NT2/D1 (cell line): ENCODE measurements around the gene DENND6A.

Experiments
- DNase-seq: peaks from one replicate; pipeline ENCODE4 v3.0.0-alpha.2; 2011; ENCODE audit warnings: low read depth, low spot score
- H3K27me3 ChIP-seq: 2 replicates; pipeline ENCODE4 v1.6.0; 2011; ENCODE audit warnings: mild to moderate bottlenecking; ENCODE audit not compliant: insufficient read length, insufficient read depth
- H3K36me3 ChIP-seq: 2 replicates; pipeline ENCODE4 v1.6.1; 2011; ENCODE audit warnings: mild to moderate bottlenecking, low read length, mixed read lengths; ENCODE audit not compliant: insufficient read depth, insufficient read length
- H3K4me1 ChIP-seq: 2 replicates; pipeline ENCODE4 v1.5.1; 2011; ENCODE audit not compliant: insufficient read depth, insufficient read length
- H3K4me3 ChIP-seq: 2 replicates; pipeline ENCODE4 v1.5.1; 2011; ENCODE audit warnings: low read depth; ENCODE audit not compliant: insufficient read length
- H3K9ac ChIP-seq: 2 replicates; pipeline ENCODE4 v1.6.0; 2011; ENCODE audit warnings: low read depth; ENCODE audit not compliant: insufficient read length
- H3K9me3 ChIP-seq: 2 replicates; pipeline ENCODE4 v1.5.1; 2011; ENCODE audit warnings: mild to moderate bottlenecking, low read length; ENCODE audit not compliant: insufficient read depth
- SUZ12 ChIP-seq: IDR thresholded peaks from 2 replicates; pipeline ENCODE4 v1.6.1; 2011; ENCODE audit not compliant: insufficient read length, insufficient read depth; ENCODE audit errors: extremely low read depth
- YY1 ChIP-seq: IDR thresholded peaks from 2 replicates; pipeline ENCODE4 v1.6.1; 2011; ENCODE audit not compliant: insufficient read length, insufficient read depth
- ZNF274 ChIP-seq: IDR thresholded peaks from 2 replicates; pipeline ENCODE4 v1.6.1; 2011; ENCODE audit warnings: mild to moderate bottlenecking, low read depth, low read length

The DENND6A gene

DNA sequence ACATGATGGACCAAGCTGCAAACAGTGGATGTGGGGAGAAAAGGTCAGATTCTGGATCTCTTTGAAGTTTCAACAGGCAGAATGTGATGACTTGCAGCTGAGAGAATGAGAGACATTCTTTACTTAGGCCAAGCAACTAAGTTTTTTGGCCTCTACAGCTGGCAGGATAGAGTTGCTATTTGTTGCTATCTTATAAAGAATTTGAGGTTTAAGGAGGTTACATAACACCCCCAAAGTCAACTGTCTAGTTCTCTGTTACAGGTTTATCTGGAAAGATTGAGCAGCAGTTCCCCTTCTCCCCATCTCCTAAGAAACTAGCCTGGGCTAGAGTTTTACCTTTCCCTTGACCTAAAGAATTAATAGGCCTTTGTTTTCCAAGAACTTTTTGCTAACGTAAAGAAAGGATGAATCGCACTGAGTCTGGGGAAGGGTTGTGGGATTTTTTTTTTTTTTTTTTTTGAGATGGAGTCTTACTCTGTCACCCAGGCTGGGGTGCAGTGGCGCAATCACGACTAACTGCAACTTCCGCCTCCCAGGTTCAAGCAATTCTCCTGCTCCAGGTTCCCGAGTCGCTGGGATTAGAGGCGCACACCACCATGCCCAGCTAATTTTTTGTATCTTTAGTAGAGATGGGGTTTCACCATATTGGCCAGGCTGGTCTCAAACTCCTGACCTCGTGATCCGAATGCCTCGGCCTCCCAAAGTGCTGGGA, 36.6 kb upstream of the DENND6A start:
- DNase-seq, result no peak
- Histone ChIP-seq H3K9ac (no peak overlapping the region), H3K27me3 (no peaks in the 10 kb centered on the region), H3K36me3 (no peaks in the 10 kb centered on the region), H3K4me1 (no peaks in the 10 kb centered on the region), H3K9me3 (no peaks in the 10 kb centered on the region), H3K4me3 (no peak overlapping the region)
- no peak for TF ChIP-seq SUZ12
- TF ChIP-seq YY1, result no peak
- TF ChIP-seq ZNF274, result no peak

DNA sequence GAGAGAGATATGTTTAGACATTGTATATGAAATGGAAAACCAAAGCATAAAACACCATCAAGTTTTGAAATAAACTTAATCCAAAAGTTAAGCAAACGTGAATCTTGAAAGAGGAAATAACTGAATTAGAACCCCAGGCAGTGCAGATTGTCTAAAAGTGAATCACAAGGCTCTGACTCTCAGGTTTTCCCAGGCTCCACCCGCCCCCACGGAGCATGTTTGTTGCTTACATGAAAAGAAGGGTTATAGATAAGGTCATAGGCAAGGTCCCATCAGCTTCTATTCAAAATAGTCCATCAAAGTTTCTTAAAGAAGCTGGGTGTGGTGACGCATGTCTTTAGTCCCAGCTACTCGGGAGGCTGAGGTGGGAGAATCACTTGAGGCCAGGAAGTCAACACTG, 34.2 kb upstream of the DENND6A start:
- TF ChIP-seq ZNF274 (no peak), SUZ12 (no peak), YY1 (no peak)
- no peak overlapping the region for H3K4me3 ChIP-seq
- H3K9ac ChIP-seq, result no peak overlapping the region
- no peak for DNase-seq
- H3K36me3 ChIP-seq, result no peaks in the 10 kb centered on the region
- H3K4me1 ChIP-seq, result no peaks in the 10 kb centered on the region
- no peaks in the 10 kb centered on the region for H3K27me3 ChIP-seq
- no peaks in the 10 kb centered on the region for H3K9me3 ChIP-seq

DNA sequence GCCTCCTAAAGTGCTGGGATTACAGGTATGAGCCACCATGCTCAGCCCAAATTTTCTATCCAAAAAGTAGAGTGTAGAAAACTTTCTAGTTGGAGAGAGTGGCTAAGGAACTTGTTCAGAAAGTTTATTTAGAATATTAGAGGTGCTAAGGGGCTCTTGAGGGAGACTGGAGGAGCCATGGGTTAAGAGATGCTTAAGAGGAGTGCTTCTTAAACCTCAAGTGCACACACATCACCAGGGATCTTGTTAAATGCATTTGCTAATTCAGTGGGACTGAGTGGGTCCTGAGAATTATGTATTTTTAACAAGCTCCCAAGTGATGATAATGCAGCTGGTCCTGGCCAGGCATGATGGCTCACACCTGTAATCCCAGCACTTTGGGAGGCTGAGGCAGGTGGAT, 33.5 kb upstream of the DENND6A start:
- no peak overlapping the region for H3K4me3 ChIP-seq
- TF ChIP-seq YY1, result no peak
- TF ChIP-seq SUZ12, result no peak
- no peak for TF ChIP-seq ZNF274
- no peak for DNase-seq
- H3K36me3 ChIP-seq, result no peaks in the 10 kb centered on the region
- no peaks in the 10 kb centered on the region for H3K27me3 ChIP-seq
- H3K9ac ChIP-seq, result no peak overlapping the region
- no peaks in the 10 kb centered on the region for H3K9me3 ChIP-seq
- no peaks in the 10 kb centered on the region for H3K4me1 ChIP-seq

DNA sequence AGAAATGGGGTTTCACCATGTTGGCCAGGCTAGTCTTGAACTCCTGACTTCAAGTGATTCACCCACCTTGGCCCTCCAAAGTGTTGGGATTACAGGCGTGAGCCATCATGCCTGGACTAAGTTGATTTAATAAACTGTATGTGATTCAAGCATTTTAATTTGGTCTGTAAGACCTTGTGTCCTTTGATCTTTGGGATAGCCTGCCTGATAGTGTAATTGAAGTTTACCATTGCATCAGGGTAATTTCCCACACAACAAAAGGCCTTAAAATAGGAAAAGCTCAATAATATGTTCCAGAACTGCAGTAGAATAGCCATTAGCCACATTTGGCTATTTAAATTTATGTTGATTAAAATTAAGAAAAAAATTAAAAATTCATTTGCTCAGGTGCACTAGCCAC, 25.2 kb upstream of the DENND6A start:
- TF ChIP-seq ZNF274 (no peak), YY1 (no peak), SUZ12 (no peak)
- H3K9ac ChIP-seq, result no peak overlapping the region
- H3K4me3 ChIP-seq, result no peak overlapping the region
- no peaks in the 10 kb centered on the region for H3K9me3 ChIP-seq
- H3K27me3 ChIP-seq, result no peaks in the 10 kb centered on the region
- H3K4me1 ChIP-seq, result no peaks in the 10 kb centered on the region
- H3K36me3 ChIP-seq, result no peaks in the 10 kb centered on the region
- no peak for DNase-seq

DNA sequence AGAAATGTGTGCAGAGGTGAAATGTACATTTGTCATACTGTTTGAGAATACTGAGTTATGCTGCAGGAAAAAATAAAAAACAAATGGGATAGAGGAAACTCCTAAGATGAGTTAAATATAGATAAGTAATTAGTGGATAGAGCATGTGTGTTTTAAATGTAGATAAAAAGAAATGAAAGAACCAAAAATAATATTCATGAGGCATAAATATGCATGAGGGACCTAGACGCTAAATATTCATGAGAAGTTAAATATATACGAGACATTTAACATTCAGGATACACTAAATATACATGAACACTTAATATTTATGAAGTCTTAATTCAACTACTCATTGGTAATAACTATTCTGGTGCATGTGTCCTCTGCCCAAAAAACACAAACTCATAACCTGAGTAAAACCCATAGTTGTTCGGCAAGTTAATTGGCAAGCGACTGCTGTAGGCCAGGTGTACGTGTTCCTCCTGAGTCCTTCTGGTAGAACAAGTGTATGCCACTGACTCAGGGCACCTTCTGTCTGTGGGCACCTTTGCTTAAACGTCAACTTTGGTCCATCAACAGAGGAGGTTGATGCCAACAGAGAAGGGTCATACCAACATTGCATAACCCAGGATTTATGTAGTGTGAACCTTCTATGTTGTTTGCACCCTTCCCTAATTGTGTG, 24.5 kb upstream of the DENND6A start:
- no peak for DNase-seq
- no peaks in the 10 kb centered on the region for H3K36me3 ChIP-seq
- H3K9me3 ChIP-seq, result no peaks in the 10 kb centered on the region
- no peaks in the 10 kb centered on the region for H3K27me3 ChIP-seq
- TF ChIP-seq SUZ12, result no peak
- no peak for TF ChIP-seq YY1
- no peak for TF ChIP-seq ZNF274
- H3K9ac ChIP-seq, result no peak overlapping the region
- no peaks in the 10 kb centered on the region for H3K4me1 ChIP-seq
- H3K4me3 ChIP-seq, result no peak overlapping the region

DNA sequence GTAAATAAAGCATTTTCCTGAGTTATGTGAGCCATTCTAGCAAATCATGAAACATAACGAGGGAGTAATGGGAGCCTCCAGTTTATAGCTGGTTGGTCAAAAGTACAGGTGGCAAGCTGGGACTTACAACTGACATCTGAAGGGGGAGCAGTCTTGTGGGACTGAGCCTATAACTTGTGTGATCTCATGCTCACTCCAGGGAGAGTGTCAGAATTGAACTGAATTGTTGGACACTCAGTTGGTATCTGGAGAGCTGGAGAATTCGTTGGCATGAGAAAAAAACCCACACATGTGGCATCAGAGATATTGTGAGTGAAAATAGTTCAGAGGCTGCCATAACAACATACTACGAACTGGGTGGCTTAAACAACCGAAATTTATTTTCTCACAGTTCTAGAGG, 22.8 kb upstream of the DENND6A start:
- no peaks in the 10 kb centered on the region for H3K36me3 ChIP-seq

DNA sequence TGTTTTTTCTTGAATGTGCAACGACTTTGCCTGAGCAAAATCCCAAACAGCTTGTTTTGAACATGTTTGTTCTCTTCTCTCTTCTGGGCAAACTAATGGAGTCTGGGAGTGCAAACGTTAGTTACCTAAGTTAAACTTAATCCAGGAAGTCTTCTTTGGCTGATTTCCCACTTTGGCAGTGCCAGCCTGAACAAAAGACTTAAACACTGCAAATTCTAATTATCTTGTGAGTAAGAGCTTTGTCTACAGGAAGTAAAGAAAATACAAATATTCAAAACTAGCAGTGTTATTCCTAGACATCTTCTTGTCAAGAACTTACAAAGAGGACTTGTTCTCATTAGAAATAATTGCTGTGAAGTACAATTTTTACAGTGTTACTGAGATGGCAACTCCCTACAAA, 16.7 kb upstream of the DENND6A start:
- Histone ChIP-seq H3K36me3 (no peaks in the 10 kb centered on the region), H3K9ac (no peak overlapping the region), H3K4me1 (no peaks in the 10 kb centered on the region), H3K27me3 (no peaks in the 10 kb centered on the region), H3K9me3 (no peaks in the 10 kb centered on the region), H3K4me3 (no peak overlapping the region)
- no peak for TF ChIP-seq YY1
- no peak for TF ChIP-seq ZNF274
- TF ChIP-seq SUZ12, result no peak
- DNase-seq, result no peak

More for the DNA sequence above, 22.8 kb upstream of the DENND6A start:
- no peak for TF ChIP-seq YY1
- no peak for TF ChIP-seq SUZ12
- no peak for TF ChIP-seq ZNF274
- no peak overlapping the region for H3K9ac ChIP-seq
- no peaks in the 10 kb centered on the region for H3K27me3 ChIP-seq
- H3K4me3 ChIP-seq, result no peak overlapping the region
- DNase-seq, result no peak
- H3K9me3 ChIP-seq, result no peaks in the 10 kb centered on the region
- no peaks in the 10 kb centered on the region for H3K4me1 ChIP-seq
